Mucosa of stomach (tissue), 1 donor: ENCODE data around the gene RAX.

Experiments
- H3K27me3 ChIP-seq: one replicate; pipeline ENCODE4 v1.7.0; 2013; ENCODE audit warnings: mild to moderate bottlenecking, low read length; ENCODE audit not compliant: control insufficient read depth, insufficient read depth
- H3K36me3 ChIP-seq: one replicate; pipeline ENCODE4 v1.7.0; 2013; ENCODE audit warnings: low read length; ENCODE audit not compliant: control insufficient read depth, insufficient read depth
- H3K4me1 ChIP-seq: one replicate; pipeline ENCODE4 v1.7.0; 2013; ENCODE audit warnings: mild to moderate bottlenecking, low read length; ENCODE audit not compliant: control insufficient read depth, insufficient read depth
- H3K4me3 ChIP-seq: one replicate; pipeline ENCODE4 v1.7.0; 2013; ENCODE audit warnings: low read length
- H3K9ac ChIP-seq: one replicate; pipeline ENCODE4 v1.7.0; 2013; ENCODE audit warnings: mild to moderate bottlenecking, low read length, moderate library complexity
- H3K9me3 ChIP-seq: one replicate; pipeline ENCODE4 v1.7.0; 2013; ENCODE audit warnings: mild to moderate bottlenecking, low read length, moderate library complexity; ENCODE audit not compliant: control insufficient read depth
- donor health status: Pancreatic carcinoma.

RAX gene

DNA sequence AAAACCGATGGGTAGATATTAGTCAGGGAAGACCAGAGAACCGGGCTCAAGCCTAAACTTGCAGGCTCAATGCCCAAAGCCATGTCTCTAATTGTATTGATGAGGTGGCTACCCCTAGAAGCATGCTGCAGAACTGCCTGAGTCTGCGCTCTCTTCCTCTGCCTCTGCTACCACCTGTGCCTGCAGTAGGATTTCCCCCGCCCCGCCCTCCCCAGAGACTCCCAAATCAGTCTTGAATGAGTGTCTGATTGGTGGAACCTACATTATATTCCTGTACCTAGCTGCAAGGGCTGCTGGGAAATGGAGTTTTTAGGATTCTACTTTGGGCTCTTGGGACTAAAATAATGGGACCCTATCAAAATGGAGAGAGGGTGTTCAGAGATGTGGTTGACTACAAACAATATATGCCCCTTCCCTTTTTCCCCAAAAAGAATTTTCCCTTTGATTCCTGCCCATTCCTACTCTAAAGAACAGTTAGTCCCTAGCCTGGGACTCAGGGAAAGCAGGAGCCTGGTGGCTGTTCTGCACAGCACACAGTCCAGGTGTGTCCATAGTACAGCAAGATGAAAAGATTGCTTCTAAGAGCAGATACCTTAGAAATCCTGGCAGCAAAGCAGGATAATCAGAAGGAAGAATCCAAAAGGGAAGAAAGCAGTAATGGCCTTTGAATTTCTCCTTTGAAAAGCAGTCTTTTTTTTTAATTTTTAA, 40.8 kb downstream of the RAX start:
- H3K4me3 ChIP-seq = no peak overlapping the region
- no peaks in the 10 kb centered on the region for H3K4me1 ChIP-seq
- H3K36me3 ChIP-seq = no peaks in the 10 kb centered on the region
- H3K27me3 ChIP-seq = no peaks in the 10 kb centered on the region
- H3K9ac ChIP-seq = no peak overlapping the region
- H3K9me3 ChIP-seq = no peaks in the 10 kb centered on the region

DNA sequence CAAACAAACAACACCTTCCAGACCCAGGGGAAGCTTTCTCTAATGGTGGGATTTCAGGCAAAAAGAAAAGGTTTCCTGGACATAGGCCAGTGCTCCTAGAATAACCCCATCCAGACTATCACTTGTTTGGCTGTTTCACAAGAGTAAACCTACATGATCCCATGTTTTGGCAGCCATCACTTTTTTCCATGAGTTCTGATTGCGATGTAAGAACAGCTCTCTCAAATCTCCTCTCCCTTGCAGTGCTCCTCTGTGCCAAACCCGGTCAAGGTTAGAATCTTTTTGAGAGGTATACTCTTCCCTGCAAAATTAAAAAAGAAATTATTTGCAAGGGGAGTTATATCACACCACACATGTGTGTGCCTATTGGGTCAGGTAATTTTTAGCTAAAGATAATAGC, 41.4 kb downstream of the RAX start:
- H3K9me3 ChIP-seq = no peaks in the 10 kb centered on the region
- H3K27me3 ChIP-seq = no peaks in the 10 kb centered on the region
- no peak overlapping the region for H3K9ac ChIP-seq
- H3K36me3 ChIP-seq = no peaks in the 10 kb centered on the region
- H3K4me1 ChIP-seq = no peaks in the 10 kb centered on the region
- H3K4me3 ChIP-seq = no peak overlapping the region

GRCh38 chr18:59231114-59231513, 42.1 kb downstream of the RAX start:
- Histone ChIP-seq H3K9ac (no peak overlapping the region), H3K4me1 (no peaks in the 10 kb centered on the region), H3K9me3 (no peaks in the 10 kb centered on the region), H3K27me3 (no peaks in the 10 kb centered on the region), H3K36me3 (no peaks in the 10 kb centered on the region), H3K4me3 (no peak overlapping the region)

DNA sequence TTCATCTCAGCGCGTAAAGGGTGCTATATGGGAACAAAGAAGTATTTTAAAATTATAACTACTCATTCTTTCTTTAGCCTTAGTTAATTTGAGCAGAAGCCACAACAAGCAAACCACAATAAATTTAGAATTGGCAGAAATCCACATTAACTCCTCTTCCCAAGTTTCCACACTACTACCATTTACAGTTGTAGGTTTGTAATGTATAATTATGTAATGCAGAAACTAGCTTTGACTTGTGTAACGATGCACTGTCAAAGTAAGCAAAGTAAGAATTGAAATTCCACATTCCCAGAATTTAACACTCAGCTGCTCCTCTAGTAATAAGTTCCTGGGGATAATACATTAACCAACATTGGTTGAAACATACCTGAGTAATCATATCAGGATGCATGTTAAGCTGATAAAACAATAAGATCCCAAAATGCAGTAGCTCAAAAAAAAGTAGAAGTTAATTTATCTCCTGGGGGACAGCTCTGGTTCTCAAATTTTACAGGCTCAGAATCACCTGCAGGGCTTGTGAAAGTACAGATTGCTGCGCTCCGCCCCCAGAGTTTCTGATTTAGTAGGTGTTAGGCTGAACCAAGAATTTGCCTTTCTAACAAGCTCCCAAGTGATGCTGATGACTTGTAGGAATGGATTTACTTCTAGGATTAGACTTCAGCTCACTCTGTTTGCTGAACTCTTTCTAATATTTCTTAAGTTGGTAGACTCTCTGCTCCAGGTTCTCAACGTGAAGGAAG, 43.4 kb downstream of the RAX start:
- no peaks in the 10 kb centered on the region for H3K36me3 ChIP-seq
- H3K9ac ChIP-seq = no peak overlapping the region
- no peaks in the 10 kb centered on the region for H3K27me3 ChIP-seq
- H3K4me3 ChIP-seq = no peak overlapping the region
- H3K9me3 ChIP-seq = no peaks in the 10 kb centered on the region
- H3K4me1 ChIP-seq = no peaks in the 10 kb centered on the region

- Histone ChIP-seq H3K4me3 (no peak overlapping the region), H3K9ac (no peak overlapping the region), H3K9me3 (no peaks in the 10 kb centered on the region), H3K4me1 (no peaks in the 10 kb centered on the region), H3K36me3 (no peaks in the 10 kb centered on the region), H3K27me3 (no peaks in the 10 kb centered on the region)
Measured at GRCh38 chr18:59229191-59229590, 44.1 kb downstream of the RAX start.

DNA sequence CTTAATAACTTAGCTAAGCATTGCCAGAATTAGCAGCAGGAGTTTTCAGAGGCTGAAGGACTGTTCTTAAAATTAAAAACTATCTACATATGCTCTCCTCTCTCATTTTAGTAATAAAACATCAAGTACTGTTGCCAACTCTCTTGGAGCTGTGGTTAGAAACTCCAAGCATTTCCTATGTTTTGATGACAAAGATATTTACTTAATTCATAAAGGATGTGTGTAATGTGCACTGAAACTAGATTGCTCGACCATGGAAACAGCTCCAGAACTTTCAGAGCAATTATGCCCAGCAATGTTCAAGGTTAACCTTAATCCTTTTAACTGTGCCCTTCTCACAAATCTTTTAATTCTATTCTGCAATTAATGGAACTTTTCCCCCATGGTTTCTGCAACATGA, 44.9 kb downstream of the RAX start:
- Histone ChIP-seq H3K9me3 (no peaks in the 10 kb centered on the region), H3K27me3 (no peaks in the 10 kb centered on the region), H3K4me1 (no peaks in the 10 kb centered on the region), H3K4me3 (no peak overlapping the region), H3K36me3 (no peaks in the 10 kb centered on the region), H3K9ac (no peak overlapping the region)

- Histone ChIP-seq H3K36me3 (no peaks in the 10 kb centered on the region), H3K27me3 (peaks cover 38% of the 10 kb centered on the region), H3K9ac (no peak overlapping the region)
Measured at GRCh38 chr18:59222341-59222740, 50.9 kb downstream of the RAX start.

GRCh38 chr18:59220784-59221765, 52.2 kb downstream of the RAX start:
- H3K9ac ChIP-seq = no peak overlapping the region
- H3K9me3 ChIP-seq = no peaks in the 10 kb centered on the region
- peaks cover 45% of the 10 kb centered on the region for H3K27me3 ChIP-seq
- H3K36me3 ChIP-seq = no peaks in the 10 kb centered on the region
- no peak overlapping the region for H3K4me3 ChIP-seq
- H3K4me1 ChIP-seq = no peaks in the 10 kb centered on the region

More at GRCh38 chr18:59222341-59222740, 50.9 kb downstream of the RAX start:
- Histone ChIP-seq H3K9me3 (no peaks in the 10 kb centered on the region), H3K4me1 (no peaks in the 10 kb centered on the region), H3K4me3 (no peak overlapping the region)

DNA sequence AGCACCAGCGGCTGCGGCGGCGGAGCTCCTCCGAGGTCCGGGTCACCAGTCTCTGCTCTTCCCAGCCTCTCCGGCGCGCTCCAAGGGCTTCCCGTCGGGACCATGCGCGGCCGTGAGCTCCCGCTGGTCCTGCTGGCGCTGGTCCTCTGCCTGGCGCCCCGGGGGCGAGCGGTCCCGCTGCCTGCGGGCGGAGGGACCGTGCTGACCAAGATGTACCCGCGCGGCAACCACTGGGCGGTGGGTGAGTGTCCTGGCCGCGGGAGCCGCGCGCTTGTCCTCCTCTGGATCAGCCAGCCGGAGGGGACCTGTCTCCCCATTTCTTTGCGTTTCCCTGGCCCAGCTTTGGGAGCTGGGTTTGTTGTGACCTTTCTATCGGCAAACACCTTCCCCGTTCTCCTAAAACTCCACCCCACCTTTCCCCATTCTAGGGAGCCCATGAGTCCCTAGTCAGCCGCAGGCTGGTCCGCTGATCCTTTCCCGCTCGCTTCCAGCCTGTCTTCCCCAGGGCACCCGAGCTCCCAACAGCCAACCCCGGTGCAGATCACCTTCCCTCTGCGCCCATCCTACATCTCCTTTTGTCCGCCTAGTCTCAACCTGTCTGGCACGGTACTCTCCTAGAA, 53.0 kb downstream of the RAX start:
- Histone ChIP-seq H3K9me3 (no peaks in the 10 kb centered on the region), H3K27me3 (peaks cover 45% of the 10 kb centered on the region), H3K4me3 (no peak overlapping the region), H3K36me3 (no peaks in the 10 kb centered on the region), H3K4me1 (no peaks in the 10 kb centered on the region), H3K9ac (no peak overlapping the region)

- Histone ChIP-seq H3K4me1 (no peaks in the 10 kb centered on the region), H3K27me3 (peaks cover 45% of the 10 kb centered on the region), H3K9me3 (no peaks in the 10 kb centered on the region), H3K4me3 (no peak within 1 kb of the TSS), H3K36me3 (no peaks in the 10 kb centered on the region), H3K9ac (no peak within 1 kb of the TSS)
Measured at GRCh38 chr18:59219672-59220163, 53.5 kb downstream of the RAX start, which contains the start of gene GRP. Gene GRP (plus strand): TSS chr18:59220158. CDS start chr18:59220266, 108 bp downstream.

DNA sequence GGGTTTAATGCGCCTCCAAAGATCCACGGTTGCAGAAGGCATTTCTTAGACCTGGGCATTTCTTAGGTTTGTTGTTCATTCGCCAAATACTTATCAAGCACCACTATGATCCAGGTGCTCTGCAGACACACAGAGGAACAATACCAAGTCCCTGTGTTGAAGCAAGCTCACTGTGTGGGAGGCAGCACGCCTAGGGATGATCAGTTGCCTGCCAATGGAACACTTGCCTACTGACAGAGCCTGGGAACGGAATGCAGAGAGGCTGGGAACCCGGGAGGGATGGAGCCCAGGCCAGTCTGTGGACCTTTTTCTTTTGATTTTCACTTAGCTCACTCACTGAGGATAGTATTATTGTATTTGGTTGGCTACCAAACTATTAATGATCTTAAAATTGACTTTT, 55.2 kb downstream of the RAX start:
- H3K27me3 ChIP-seq = peaks cover 43% of the 10 kb centered on the region

More for the DNA sequence above, 55.2 kb downstream of the RAX start:
- Histone ChIP-seq H3K4me1 (no peaks in the 10 kb centered on the region), H3K9me3 (no peaks in the 10 kb centered on the region), H3K4me3 (no peak overlapping the region), H3K36me3 (no peaks in the 10 kb centered on the region), H3K9ac (no peak overlapping the region)
